B cell (primary cell): ENCODE measurements around the gene SHLD1. TPM values are rescaled to one million over a fixed set of nuclear protein-coding genes. Genes with fewer than 3 reads are reported as not detected.

Experiments used
- ATAC-seq: fragments of 200-7000 bp; cut with Tn5 transposase; one replicate; pipeline ENCODE4 v1.10.0; 2021; ENCODE audit warnings: low read depth, mild to moderate bottlenecking, moderate number of reproducible peaks, moderate library complexity
- CTCF ChIA-PET: fragments of 350-600 bp; sonication (Branson Sonifier 250); formaldehyde crosslinking; loops from one replicate; lab custom pipeline; 2021; ENCODE audit warnings: antibody characterized with exemption, inconsistent platforms; lab: Charles Lee
- POLR2A ChIA-PET: fragments of 350-600 bp; sonication (Branson Sonifier 250); formaldehyde crosslinking; loops from one replicate; lab custom pipeline; 2021; ENCODE audit warnings: antibody characterized with exemption; lab: Charles Lee
- DNase-seq: peaks from one replicate; pipeline ENCODE4 v3.0.0; 2013
- H2AFZ ChIP-seq: 2 replicates; pipeline ENCODE4 v1.6.1; 2012; ENCODE audit warnings: mild to moderate bottlenecking, low read depth, low read length; ENCODE audit not compliant: insufficient read depth, poor library complexity, severe bottlenecking
- H3K27ac ChIP-seq, 2 donors: 1 replicate in 1 of 2; 2 replicates in 1 of 2; pipeline ENCODE4 v1.5.1; 2012 to 2013; ENCODE audit warnings: low read length in 2 of 2, mild to moderate bottlenecking in 2 of 2, moderate library complexity in 1 of 2
- H3K27me3 ChIP-seq, 4 experiments: fragments of 200-600 bp in 1 of 4; sonication (generic) in 1 of 4; replicated peaks in 1 of 4; 1 replicate in 2 of 4; 2 replicates in 2 of 4; pipeline versions ENCODE4 v1.6.1 to v1.7.0; 2013 to 2016; ENCODE audit warnings: low read length in 3 of 4, mild to moderate bottlenecking in 2 of 4, mixed read lengths in 1 of 4, moderate library complexity in 1 of 4; ENCODE audit not compliant: insufficient read depth in 4 of 4, control insufficient read depth in 3 of 4; ENCODE audit errors: control extremely low read depth in 1 of 4
- H3K36me3 ChIP-seq, 2 experiments: replicated peaks in 1 of 2; 1 replicate in 1 of 2; 2 replicates in 1 of 2; pipeline versions ENCODE4 v1.6.1 to v1.7.1; 2013; ENCODE audit warnings: low read length in 1 of 2; ENCODE audit not compliant: insufficient read depth in 2 of 2, control insufficient read depth in 1 of 2; ENCODE audit errors: control extremely low read depth in 1 of 2, extremely low read depth in 1 of 2
- H3K4me1 ChIP-seq, 2 donors: fragments of 200-600 bp in 1 of 2; sonication (generic) in 1 of 2; 1 replicate in 1 of 2; 2 replicates in 1 of 2; pipeline versions ENCODE4 v1.5.1 to v1.6.1; 2013 to 2017; ENCODE audit warnings: low read length in 2 of 2; ENCODE audit not compliant: control insufficient read depth in 2 of 2, insufficient read depth in 2 of 2
- H3K4me2 ChIP-seq: replicated peaks from 2 replicates; pipeline ENCODE3; 2012; ENCODE audit warnings: mild to moderate bottlenecking, low read depth, low read length; ENCODE audit not compliant: poor library complexity, severe bottlenecking
- H3K4me3 ChIP-seq, 5 experiments: fragments of 200-600 bp in 1 of 5; sonication (generic) in 1 of 5; 1 replicate in 3 of 5; 2 replicates in 2 of 5; pipeline versions ENCODE4 v1.5.1 to v1.7.0; 2011 to 2016; ENCODE audit warnings: low read length in 4 of 5, mild to moderate bottlenecking in 4 of 5, low read depth in 2 of 5, control low read depth in 1 of 5, moderate library complexity in 1 of 5; ENCODE audit not compliant: insufficient read depth in 1 of 5; ENCODE audit errors: control extremely low read depth in 1 of 5, extremely low read depth in 1 of 5
- H3K79me2 ChIP-seq: fragments of 200-600 bp; sonication (generic); one replicate; pipeline ENCODE4 v1.6.0; 2016; ENCODE audit warnings: low read length; ENCODE audit not compliant: control insufficient read depth, insufficient read depth
- H3K9ac ChIP-seq: fragments of 200-600 bp; sonication (generic); 2 replicates; pipeline ENCODE4 v1.6.1; 2017; ENCODE audit warnings: mild to moderate bottlenecking, low read length, moderate library complexity
- H3K9me3 ChIP-seq, 3 donors: one replicate each; pipeline versions ENCODE4 v1.6.1 to v1.7.1; 2013; ENCODE audit warnings: low read length in 2 of 3; ENCODE audit not compliant: control insufficient read depth in 2 of 3, insufficient read depth in 1 of 3; ENCODE audit errors: control extremely low read depth in 1 of 3
- H4K20me1 ChIP-seq: 2 replicates; pipeline ENCODE4 v1.6.0; 2012; ENCODE audit warnings: mild to moderate bottlenecking, low read length; ENCODE audit not compliant: insufficient read depth, control insufficient read depth, poor library complexity, severe bottlenecking
- H3K27ac Mint-ChIP-seq: one replicate; pipeline ENCODE4 v1.8.0; 2021; ENCODE audit warnings: mixed read lengths
- H3K27me3 Mint-ChIP-seq: one replicate; pipeline ENCODE4 v1.8.0; 2021; ENCODE audit warnings: mixed read lengths
- H3K4me1 Mint-ChIP-seq: one replicate; pipeline ENCODE4 v1.8.0; 2021; ENCODE audit warnings: mixed read lengths
- H3K4me3 Mint-ChIP-seq: one replicate; pipeline ENCODE4 v1.8.0; 2021; ENCODE audit warnings: mixed read lengths
- H3K9me3 Mint-ChIP-seq: one replicate; pipeline ENCODE4 v1.8.0; 2022; ENCODE audit warnings: mixed read lengths; ENCODE audit not compliant: insufficient read depth
- CTCF ChIP-seq: fragments of 200-600 bp; IDR thresholded peaks from one replicate; pipeline ENCODE4 v1.8.0; 2022; ENCODE audit warnings: antibody characterized with exemption, mild to moderate bottlenecking
- EZH2 ChIP-seq: IDR thresholded peaks from 2 replicates; pipeline ENCODE4 v1.6.1; 2012; ENCODE audit warnings: borderline replicate concordance, low read depth, mild to moderate bottlenecking, moderate library complexity, low read length; ENCODE audit not compliant: insufficient read depth, poor library complexity, severe bottlenecking
- WGBS: methylation state at CpG from one replicate; pipeline ENCODE4 v1.1.5; 2013; ENCODE audit warnings: missing lambda C conversion rate; ENCODE audit not compliant: insufficient coverage; 5-methylcytosine and 5-hydroxymethylcytosine counted together
- intact Hi-C: fragments of 100-400 bp; cut with micrococcal nuclease; formaldehyde crosslinking; loops from one replicate; pipeline ENCODE4 v1.10.0; 2022
- polyA plus RNA-seq: library from polyadenylated mRNA; depleted of rRNA; stranded (reverse); fragments of >200 nt; gene quantifications from 2 replicates; pipeline ENCODE4 v1.2.3, GENCODE V29; 2012
- total RNA-seq, 2 donors: library from RNA; stranded (reverse); fragments of 120-200 nt in 1 of 2; gene quantifications; 1 replicate in 1 of 2; 2 replicates in 1 of 2; pipeline versions ENCODE4 v1.2.3 to v1.2.4, GENCODE V29; 2013 to 2022

Gene SHLD1
- total and polyA plus RNA-seq, 2 donors (not counting 1 experiment from before 2014, with no cell fraction given), result 15.4 to 18.5 TPM

DNA sequence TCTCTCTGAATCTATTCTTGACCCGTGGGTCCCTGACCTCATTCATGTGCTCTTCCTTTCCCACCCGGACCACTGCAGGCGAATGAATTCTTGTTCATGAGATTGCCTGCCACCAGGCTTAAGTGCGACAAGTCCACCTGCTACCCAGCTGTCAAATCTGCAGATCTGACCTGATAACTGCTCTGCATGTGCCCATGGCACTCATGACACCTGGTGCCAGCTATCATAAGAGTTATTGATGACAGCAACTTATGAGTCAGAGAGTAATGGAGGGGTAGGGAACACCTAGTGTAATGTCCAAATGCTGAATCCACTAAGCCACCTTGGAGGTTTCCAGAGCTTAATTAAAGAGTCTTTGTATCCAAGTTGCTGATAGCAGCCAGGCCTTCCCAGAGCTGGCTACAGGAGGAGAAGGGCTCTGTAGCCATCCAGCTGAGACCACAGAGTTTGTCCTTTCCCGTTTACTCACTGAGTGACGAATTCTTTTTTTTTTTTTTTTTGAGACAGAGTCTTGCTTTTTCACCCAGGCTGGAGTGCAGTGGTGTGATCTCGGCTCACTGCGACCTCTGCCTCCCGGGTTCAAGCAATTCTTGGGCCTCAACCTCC, 17.4 kb downstream of the SHLD1 start:
- Mint-ChIP-seq H3K9me3 (no peaks in the 10 kb centered on the region), H3K4me1 (peaks cover 71% of the 10 kb centered on the region), H3K4me3 (no peak overlapping the region), H3K27me3 (no peaks in the 10 kb centered on the region), H3K27ac (peak overlapping the region; percentile 70)
- ATAC-seq (no peak), DNase-seq (no peak)
- H3K4me1 ChIP-seq, result peaks cover 46 to 63% of the 10 kb centered on the region in 2 donors
- POLR2A ChIA-PET, result interaction anchor here (0.7 to 0.8 kb wide), 2 partner anchors 16 to 73 kb away, joined by 3 to 4 read pairs; no protein-coding TSS in a partner anchor
- H3K9ac ChIP-seq, result no peak overlapping the region
- H2AFZ ChIP-seq, result no peak overlapping the region
- no peaks in the 10 kb centered on the region for H4K20me1 ChIP-seq
- H3K9me3 ChIP-seq, result no peaks in the 10 kb centered on the region
- TF ChIP-seq EZH2, result no peak
- no peak for TF ChIP-seq CTCF
- intact Hi-C loops, result no loop called here
- H3K4me2 ChIP-seq, result no peak overlapping the region
- peak overlapping the region in 1 of 2 donors; percentile 45 for H3K27ac ChIP-seq
- CTCF ChIA-PET, result interaction anchor here (1.8 to 5.3 kb wide), 2 partner anchors 21 to 38 kb away, joined by 4 to 25 read pairs; no protein-coding TSS in a partner anchor
- no peak overlapping the region for H3K4me3 ChIP-seq
- H3K36me3 ChIP-seq, result peaks cover 4 to 9% of the 10 kb centered on the region in 2 experiments
- H3K27me3 ChIP-seq, result no peaks in the 10 kb centered on the region
- 92% methylated on average over 7 of the region's 9 CpGs for WGBS
- H3K79me2 ChIP-seq, result peaks cover 49% of the 10 kb centered on the region
